Measurements from ENCODE around the gene MYADM.

DNA sequence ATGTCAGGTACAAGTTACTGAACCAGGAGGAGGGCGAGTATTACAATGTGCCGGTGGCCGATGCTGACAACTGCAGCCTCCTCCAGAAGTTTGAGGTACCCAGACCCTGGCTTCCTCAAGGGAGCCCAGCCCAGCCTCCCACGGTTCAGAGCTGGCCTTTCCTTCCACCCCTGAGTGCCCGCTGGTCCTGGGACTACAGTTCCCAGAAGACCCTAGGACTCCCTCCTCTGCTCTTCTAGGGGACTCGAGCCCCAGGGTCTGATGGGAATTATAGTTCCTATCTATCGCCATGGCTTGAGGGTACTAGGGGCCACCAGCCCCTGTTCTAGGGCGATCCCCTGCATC, 25.3 kb downstream of the MYADM start:
- TF ChIP-seq, protein P1, sequence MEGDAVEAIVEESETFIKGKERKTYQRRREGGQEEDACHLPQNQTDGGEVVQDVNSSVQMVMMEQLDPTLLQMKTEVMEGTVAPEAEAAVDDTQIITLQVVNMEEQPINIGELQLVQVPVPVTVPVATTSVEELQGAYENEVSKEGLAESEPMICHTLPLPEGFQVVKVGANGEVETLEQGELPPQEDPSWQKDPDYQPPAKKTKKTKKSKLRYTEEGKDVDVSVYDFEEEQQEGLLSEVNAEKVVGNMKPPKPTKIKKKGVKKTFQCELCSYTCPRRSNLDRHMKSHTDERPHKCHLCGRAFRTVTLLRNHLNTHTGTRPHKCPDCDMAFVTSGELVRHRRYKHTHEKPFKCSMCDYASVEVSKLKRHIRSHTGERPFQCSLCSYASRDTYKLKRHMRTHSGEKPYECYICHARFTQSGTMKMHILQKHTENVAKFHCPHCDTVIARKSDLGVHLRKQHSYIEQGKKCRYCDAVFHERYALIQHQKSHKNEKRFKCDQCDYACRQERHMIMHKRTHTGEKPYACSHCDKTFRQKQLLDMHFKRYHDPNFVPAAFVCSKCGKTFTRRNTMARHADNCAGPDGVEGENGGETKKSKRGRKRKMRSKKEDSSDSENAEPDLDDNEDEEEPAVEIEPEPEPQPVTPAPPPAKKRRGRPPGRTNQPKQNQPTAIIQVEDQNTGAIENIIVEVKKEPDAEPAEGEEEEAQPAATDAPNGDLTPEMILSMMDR (IDR thresholded peaks at IDR 0.05): no peak
- TF ChIP-seq POLR2A (IDR thresholded peaks at IDR 0.05): no peak

Data from uterus (tissue), 2 donors.